ENCODE results near the gene PLEKHB1.

DNA sequence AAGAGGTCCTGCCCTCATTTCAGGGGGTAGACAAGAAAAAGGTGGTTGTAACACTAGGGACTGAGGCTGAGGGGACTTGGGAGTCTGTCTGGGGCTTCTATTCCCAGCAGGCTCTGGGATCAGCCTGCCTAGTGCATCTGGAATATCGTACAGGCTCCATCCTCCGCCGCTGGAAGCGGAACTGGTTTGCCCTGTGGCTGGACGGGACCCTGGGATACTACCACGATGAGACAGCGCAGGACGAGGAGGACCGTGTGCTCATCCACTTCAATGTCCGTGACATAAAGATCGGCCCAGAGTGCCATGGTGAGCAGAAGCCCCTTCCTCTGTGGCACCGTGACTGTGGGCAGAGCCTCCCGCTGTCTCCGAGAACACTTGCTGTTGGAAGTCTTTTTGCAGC is 4.0 kb downstream of the PLEKHB1 start:
- TF ChIP-seq, protein P1, sequence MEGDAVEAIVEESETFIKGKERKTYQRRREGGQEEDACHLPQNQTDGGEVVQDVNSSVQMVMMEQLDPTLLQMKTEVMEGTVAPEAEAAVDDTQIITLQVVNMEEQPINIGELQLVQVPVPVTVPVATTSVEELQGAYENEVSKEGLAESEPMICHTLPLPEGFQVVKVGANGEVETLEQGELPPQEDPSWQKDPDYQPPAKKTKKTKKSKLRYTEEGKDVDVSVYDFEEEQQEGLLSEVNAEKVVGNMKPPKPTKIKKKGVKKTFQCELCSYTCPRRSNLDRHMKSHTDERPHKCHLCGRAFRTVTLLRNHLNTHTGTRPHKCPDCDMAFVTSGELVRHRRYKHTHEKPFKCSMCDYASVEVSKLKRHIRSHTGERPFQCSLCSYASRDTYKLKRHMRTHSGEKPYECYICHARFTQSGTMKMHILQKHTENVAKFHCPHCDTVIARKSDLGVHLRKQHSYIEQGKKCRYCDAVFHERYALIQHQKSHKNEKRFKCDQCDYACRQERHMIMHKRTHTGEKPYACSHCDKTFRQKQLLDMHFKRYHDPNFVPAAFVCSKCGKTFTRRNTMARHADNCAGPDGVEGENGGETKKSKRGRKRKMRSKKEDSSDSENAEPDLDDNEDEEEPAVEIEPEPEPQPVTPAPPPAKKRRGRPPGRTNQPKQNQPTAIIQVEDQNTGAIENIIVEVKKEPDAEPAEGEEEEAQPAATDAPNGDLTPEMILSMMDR (conservative IDR thresholded peaks at IDR 0.05 in 1 of 2, IDR thresholded peaks at IDR 0.05 in 1 of 2; ENCODE audit: low read depth in 1 of 2, low read length in 2 of 2), result no peak
- TF ChIP-seq EZH2 (IDR thresholded peaks at IDR 0.05; ENCODE audit: low read length, missing control alignments), result no peak

Data from fibroblast of lung (primary cell).